HEK293 (cell line): ENCODE measurements around the gene ZSWIM4.

Experiments
- CTCF ChIP-seq: fragments of 450-650 bp; formaldehyde crosslinking; IDR thresholded peaks from 2 replicates; pipeline ENCODE4 v1.5.1; 2016; ENCODE audit warnings: missing biosample characterization, missing genetic modification characterization
- GLI4 ChIP-seq: fragments of 450-650 bp; formaldehyde crosslinking; IDR thresholded peaks from 2 replicates; pipeline ENCODE4 v1.5.1; 2016; ENCODE audit warnings: missing biosample characterization, missing genetic modification characterization
- ZBTB20 ChIP-seq: fragments of 450-650 bp; formaldehyde crosslinking; IDR thresholded peaks from 2 replicates; pipeline ENCODE4 v1.5.1; 2016; ENCODE audit warnings: missing biosample characterization, missing genetic modification characterization
- ZBTB44 ChIP-seq: fragments of 450-650 bp; IDR thresholded peaks from 2 replicates; pipeline ENCODE4 v1.5.1; 2018; ENCODE audit warnings: missing biosample characterization, mild to moderate bottlenecking, missing genetic modification characterization
- ZBTB8A ChIP-seq: fragments of 450-650 bp; formaldehyde crosslinking; IDR thresholded peaks from 2 replicates; pipeline ENCODE4 v1.5.1; 2016; ENCODE audit warnings: missing biosample characterization, missing genetic modification characterization
- ZFP69B ChIP-seq: fragments of 450-650 bp; formaldehyde crosslinking; IDR thresholded peaks from 2 replicates; pipeline ENCODE4 v1.5.1; 2016; ENCODE audit warnings: missing biosample characterization, missing genetic modification characterization
- ZNF10 ChIP-seq: fragments of 450-650 bp; formaldehyde crosslinking; IDR thresholded peaks from 2 replicates; pipeline ENCODE4 v1.5.1; 2017; ENCODE audit warnings: missing biosample characterization, missing genetic modification characterization
- ZNF112 ChIP-seq: fragments of 450-650 bp; formaldehyde crosslinking; IDR thresholded peaks from 2 replicates; pipeline ENCODE4 v1.5.0; 2017; ENCODE audit warnings: missing biosample characterization, missing genetic modification characterization
- ZNF155 ChIP-seq: fragments of 450-650 bp; formaldehyde crosslinking; IDR thresholded peaks from 2 replicates; pipeline ENCODE4 v1.5.1; 2016; ENCODE audit warnings: missing biosample characterization, missing genetic modification characterization
- ZNF16 ChIP-seq: fragments of 450-650 bp; formaldehyde crosslinking; IDR thresholded peaks from 2 replicates; pipeline ENCODE4 v1.5.1; 2016; ENCODE audit warnings: low read depth, missing biosample characterization, missing genetic modification characterization
- ZNF23 ChIP-seq: fragments of 450-650 bp; formaldehyde crosslinking; IDR thresholded peaks from 2 replicates; pipeline ENCODE4 v1.5.1; 2016; ENCODE audit warnings: missing biosample characterization, missing genetic modification characterization, borderline replicate concordance
- ZNF274 ChIP-seq, 2 experiments: fragments of 200-500 bp in 1 of 2; fragments of 450-650 bp in 1 of 2; sonication (Bioruptor generic) in 1 of 2; formaldehyde crosslinking in 1 of 2; IDR thresholded peaks; 2 replicates each; pipeline versions ENCODE4 v1.5.1 to v1.6.1; 2014 to 2016; ENCODE audit warnings: borderline replicate concordance in 1 of 2, inconsistent platforms in 1 of 2, low read length in 1 of 2, missing biosample characterization in 1 of 2, missing genetic modification characterization in 1 of 2
- ZNF350 ChIP-seq: fragments of 450-650 bp; formaldehyde crosslinking; IDR thresholded peaks from 2 replicates; pipeline ENCODE4 v1.5.0; 2017; ENCODE audit warnings: missing biosample characterization, mild to moderate bottlenecking, missing genetic modification characterization
- ZNF394 ChIP-seq: fragments of 450-650 bp; formaldehyde crosslinking; IDR thresholded peaks from 2 replicates; pipeline ENCODE4 v1.5.1; 2016; ENCODE audit warnings: missing biosample characterization, missing genetic modification characterization, mild to moderate bottlenecking, moderate library complexity, borderline replicate concordance
- ZNF398 ChIP-seq: fragments of 450-650 bp; formaldehyde crosslinking; IDR thresholded peaks from 2 replicates; pipeline ENCODE4 v1.5.1; 2017; ENCODE audit warnings: missing biosample characterization, missing genetic modification characterization
- ZNF423 ChIP-seq: fragments of 450-650 bp; formaldehyde crosslinking; IDR thresholded peaks from 2 replicates; pipeline ENCODE4 v1.5.1; 2016; ENCODE audit warnings: missing biosample characterization, missing genetic modification characterization
- ZNF433 ChIP-seq: fragments of 450-650 bp; formaldehyde crosslinking; IDR thresholded peaks from 2 replicates; pipeline ENCODE4 v1.5.1; 2016; ENCODE audit warnings: missing biosample characterization, missing genetic modification characterization, low read depth
- ZNF510 ChIP-seq: fragments of 450-650 bp; formaldehyde crosslinking; IDR thresholded peaks from 2 replicates; pipeline ENCODE4 v1.5.1; 2018; ENCODE audit warnings: mild to moderate bottlenecking, missing genetic modification characterization, missing biosample characterization; ENCODE audit not compliant: insufficient replicate concordance
- ZNF560 ChIP-seq: fragments of 450-650 bp; formaldehyde crosslinking; IDR thresholded peaks from 2 replicates; pipeline ENCODE4 v1.5.1; 2017; ENCODE audit warnings: missing biosample characterization, missing genetic modification characterization, borderline replicate concordance
- ZNF596 ChIP-seq: fragments of 450-650 bp; IDR thresholded peaks from 2 replicates; pipeline ENCODE4 v1.5.0; 2018; ENCODE audit warnings: missing biosample characterization, mild to moderate bottlenecking, missing genetic modification characterization, moderate library complexity
- ZNF623 ChIP-seq: fragments of 450-650 bp; formaldehyde crosslinking; IDR thresholded peaks from 2 replicates; pipeline ENCODE4 v1.5.1; 2016; ENCODE audit warnings: missing biosample characterization, missing genetic modification characterization
- ZNF639 ChIP-seq: fragments of 450-650 bp; formaldehyde crosslinking; IDR thresholded peaks from 2 replicates; pipeline ENCODE4 v1.5.1; 2016; ENCODE audit warnings: missing biosample characterization, missing genetic modification characterization
- ZNF677 ChIP-seq: fragments of 450-650 bp; IDR thresholded peaks from 2 replicates; pipeline ENCODE4 v1.5.0; 2018; ENCODE audit warnings: missing biosample characterization, mild to moderate bottlenecking, missing genetic modification characterization, moderate library complexity
- ZNF843 ChIP-seq: fragments of 450-650 bp; formaldehyde crosslinking; IDR thresholded peaks from 2 replicates; pipeline ENCODE4 v1.5.1; 2016; ENCODE audit warnings: missing biosample characterization, missing genetic modification characterization
- ZSCAN5A ChIP-seq: fragments of 450-650 bp; formaldehyde crosslinking; IDR thresholded peaks from 2 replicates; pipeline ENCODE4 v1.5.1; 2016; ENCODE audit warnings: missing biosample characterization, missing genetic modification characterization
- ZXDB ChIP-seq: fragments of 450-650 bp; formaldehyde crosslinking; IDR thresholded peaks from 2 replicates; pipeline ENCODE4 v1.5.1; 2016; ENCODE audit warnings: missing biosample characterization, missing genetic modification characterization

The ZSWIM4 gene

GRCh38 chr19:13880059-13881043 is 85.1 kb downstream of the ZSWIM4 start (continued):
- peak; percentile 73; the same call in 1 of the 2 replicates for TF ChIP-seq ZBTB44 (tag by site-specific recombination)
- TF ChIP-seq ZNF433 (tag by site-specific recombination): no peak
- TF ChIP-seq CTCF (tag by site-specific recombination): peak; percentile 99
- peak; percentile 55; the same call in 1 of the 2 replicates for TF ChIP-seq ZNF394 (tag by site-specific recombination)
- no peak for TF ChIP-seq ZNF274 (IDR thresholded peaks at IDR 0.05; ENCODE audit: low read length)
- no peak for TF ChIP-seq ZNF274 (tag by site-specific recombination; IDR thresholded peaks at IDR 0.05; ENCODE audit: borderline replicate concordance)
- TF ChIP-seq ZNF350 (tag by site-specific recombination): no peak
- TF ChIP-seq ZNF560 (tag by site-specific recombination): no peak
- no peak for TF ChIP-seq GLI4 (tag by site-specific recombination)
- no peak for TF ChIP-seq ZNF23 (tag by site-specific recombination)
- TF ChIP-seq ZXDB (tag by site-specific recombination): peak; percentile 77
- TF ChIP-seq ZFP69B (tag by site-specific recombination): peak; percentile 91
- TF ChIP-seq ZBTB8A: peak; percentile 81
- 0 out of 2 replicates have a peak, but pooled peaks have one; percentile 19 for TF ChIP-seq ZNF423 (tag by site-specific recombination)
- TF ChIP-seq ZSCAN5A (tag by site-specific recombination): no peak
- peak; percentile 51; the same call in 1 of the 2 replicates for TF ChIP-seq ZNF639 (tag by site-specific recombination)
- TF ChIP-seq ZNF155 (tag by site-specific recombination): no peak
- TF ChIP-seq ZNF510 (tag by site-specific recombination): no peak
- no peak for TF ChIP-seq ZBTB20 (tag by site-specific recombination)
- no peak for TF ChIP-seq ZNF112 (tag by site-specific recombination)
- TF ChIP-seq ZNF596 (tag by site-specific recombination): no peak
- TF ChIP-seq ZNF398: peak; percentile 52; the same call in 1 of the 2 replicates
- peak; percentile 44; the same call in 1 of the 2 replicates for TF ChIP-seq ZNF10 (tag by site-specific recombination)
- TF ChIP-seq ZNF16 (tag by site-specific recombination): no peak
- peak; percentile 29; the same call in 1 of the 2 replicates for TF ChIP-seq ZNF843 (tag by site-specific recombination)
- no peak for TF ChIP-seq ZNF677 (tag by site-specific recombination)
- TF ChIP-seq ZNF623 (tag by site-specific recombination): peak; percentile 7; the same call in 1 of the 2 replicates
